ENCODE data around the gene EPHA6.

DNA sequence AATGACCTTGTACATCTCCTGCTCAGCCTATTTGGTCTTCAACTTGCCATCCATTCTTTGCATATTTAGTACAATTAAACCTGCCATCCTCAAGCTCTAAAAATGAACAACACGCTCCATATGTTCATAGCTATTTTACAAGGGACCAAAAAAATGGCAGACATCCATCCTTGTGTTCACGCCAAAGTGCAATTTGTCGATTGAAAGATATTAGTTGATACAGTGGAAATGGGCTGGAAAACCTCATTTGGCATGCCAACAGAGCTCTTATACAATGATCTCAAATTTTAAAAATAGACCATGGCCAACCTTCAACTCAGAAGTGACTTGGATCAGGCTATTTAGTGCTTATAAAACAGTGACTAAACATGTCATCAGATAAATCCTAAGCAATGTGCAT, 536.6 kb downstream of the EPHA6 start:
- TF ChIP-seq CTCF (IDR thresholded peaks at IDR 0.05) (no peak), POLR2A (IDR thresholded peaks at IDR 0.05) (no peak)
